Activated CD4-positive, alpha-beta memory T cell treated with anti-CD3 and anti-CD28 coated beads, Interleukin-2, amount 10 ng/mL, durations not matched to agents 7 days and 5 days (primary cell): ENCODE data around the gene CACNA2D3. TPM values are rescaled to one million over a fixed set of nuclear protein-coding genes. Genes with fewer than 3 reads are reported as not detected.

ENCODE experiments used
- CTCF ChIA-PET: fragments of 350-600 bp; sonication (Branson Sonifier 250); formaldehyde crosslinking; loops from one replicate; lab custom pipeline; 2021; ENCODE audit warnings: antibody characterized with exemption, inconsistent platforms; lab: Charles Lee
- POLR2A ChIA-PET: fragments of 350-600 bp; sonication (Branson Sonifier 250); formaldehyde crosslinking; loops from one replicate; lab custom pipeline; 2021; ENCODE audit warnings: antibody characterized with exemption; lab: Charles Lee
- DNase-seq: peaks from one replicate; pipeline ENCODE4 v3.0.0-alpha.2; 2020
- H3K27ac Mint-ChIP-seq: one replicate; pipeline ENCODE4 v1.8.0; 2021; ENCODE audit warnings: mild to moderate bottlenecking, mixed read lengths
- H3K27me3 Mint-ChIP-seq: one replicate; pipeline ENCODE4 v1.8.0; 2021; ENCODE audit warnings: mixed read lengths
- H3K36me3 Mint-ChIP-seq: one replicate; pipeline ENCODE4 v1.8.0; 2021; ENCODE audit warnings: low read depth, mixed read lengths
- H3K4me1 Mint-ChIP-seq: one replicate; pipeline ENCODE4 v1.8.0; 2021; ENCODE audit warnings: mixed read lengths
- H3K4me3 Mint-ChIP-seq: one replicate; pipeline ENCODE4 v1.8.0; 2021; ENCODE audit warnings: mild to moderate bottlenecking, mixed read lengths
- H3K9me3 Mint-ChIP-seq: one replicate; pipeline ENCODE4 v1.8.0; 2021; ENCODE audit warnings: mixed read lengths
- total RNA-seq, 2 experiments: library from RNA; stranded (reverse); gene quantifications; one replicate each; pipeline ENCODE4 v1.2.3, GENCODE V29; 2021

The CACNA2D3 gene
- total RNA-seq, 2 experiments from 2014 or later = not detected

GRCh38 chr3:54191220-54191619 is 68.9 kb downstream of the CACNA2D3 start:
- no peak for DNase-seq
- POLR2A ChIA-PET = no interaction called here
- H3K27me3 Mint-ChIP-seq = no peaks in the 10 kb centered on the region
- no peaks in the 10 kb centered on the region for H3K4me1 Mint-ChIP-seq
- H3K9me3 Mint-ChIP-seq = peaks cover 6% of the 10 kb centered on the region
- no peak overlapping the region for H3K27ac Mint-ChIP-seq
- H3K36me3 Mint-ChIP-seq = no peaks in the 10 kb centered on the region
- H3K4me3 Mint-ChIP-seq = no peak overlapping the region
- CTCF ChIA-PET = interaction anchor here (0.6 kb wide), 1 partner anchor 252 kb away, joined by 3 read pairs; no protein-coding TSS in a partner anchor

- Mint-ChIP-seq H3K27me3 (no peaks in the 10 kb centered on the region), H3K27ac (no peak overlapping the region), H3K4me3 (no peak overlapping the region), H3K36me3 (no peaks in the 10 kb centered on the region), H3K4me1 (no peaks in the 10 kb centered on the region), H3K9me3 (peaks cover 5% of the 10 kb centered on the region)
- ChIA-PET CTCF (interaction anchor here (0.7 kb wide), 1 partner anchor 30 kb away, joined by 4 read pairs; no protein-coding TSS in a partner anchor), POLR2A (no interaction called here)
- DNase-seq = no peak
Measured at GRCh38 chr3:54192026-54192425, 69.7 kb downstream of the CACNA2D3 start.

- H3K4me1 Mint-ChIP-seq = no peaks in the 10 kb centered on the region
- ChIA-PET CTCF (no interaction called here), POLR2A (no interaction called here)
- H3K27me3 Mint-ChIP-seq = no peaks in the 10 kb centered on the region
- H3K4me3 Mint-ChIP-seq = no peak overlapping the region
- H3K27ac Mint-ChIP-seq = no peak overlapping the region
- H3K36me3 Mint-ChIP-seq = no peaks in the 10 kb centered on the region
- DNase-seq = no peak
- H3K9me3 Mint-ChIP-seq = no peaks in the 10 kb centered on the region
Measured at GRCh38 chr3:54193093-54193492, 70.7 kb downstream of the CACNA2D3 start.

- Mint-ChIP-seq H3K27me3 (no peaks in the 10 kb centered on the region), H3K9me3 (no peaks in the 10 kb centered on the region), H3K4me1 (no peaks in the 10 kb centered on the region), H3K4me3 (no peak overlapping the region), H3K27ac (no peak overlapping the region), H3K36me3 (no peaks in the 10 kb centered on the region)
- no peak for DNase-seq
- ChIA-PET POLR2A (no interaction called here), CTCF (no interaction called here)
Measured at GRCh38 chr3:54196360-54196991, 74.1 kb downstream of the CACNA2D3 start.

- no peak overlapping the region for H3K27ac Mint-ChIP-seq
- H3K36me3 Mint-ChIP-seq = no peaks in the 10 kb centered on the region
- no peaks in the 10 kb centered on the region for H3K4me1 Mint-ChIP-seq
- H3K9me3 Mint-ChIP-seq = no peaks in the 10 kb centered on the region
- no peaks in the 10 kb centered on the region for H3K27me3 Mint-ChIP-seq
- no peak for DNase-seq
- CTCF ChIA-PET = no interaction called here
- no peak overlapping the region for H3K4me3 Mint-ChIP-seq
- POLR2A ChIA-PET = no interaction called here
Measured at GRCh38 chr3:54197509-54197908, 75.2 kb downstream of the CACNA2D3 start.

- H3K4me1 Mint-ChIP-seq = no peaks in the 10 kb centered on the region
- no peak overlapping the region for H3K4me3 Mint-ChIP-seq
- ChIA-PET POLR2A (no interaction called here), CTCF (no interaction called here)
- H3K9me3 Mint-ChIP-seq = no peaks in the 10 kb centered on the region
- H3K27ac Mint-ChIP-seq = no peak overlapping the region
- H3K36me3 Mint-ChIP-seq = no peaks in the 10 kb centered on the region
- DNase-seq = no peak
- no peaks in the 10 kb centered on the region for H3K27me3 Mint-ChIP-seq
Measured at GRCh38 chr3:54198556-54198955, 76.2 kb downstream of the CACNA2D3 start.

GRCh38 chr3:54202054-54202453 is 79.7 kb downstream of the CACNA2D3 start:
- no peaks in the 10 kb centered on the region for H3K27me3 Mint-ChIP-seq
- no peaks in the 10 kb centered on the region for H3K4me1 Mint-ChIP-seq

GRCh38 chr3:54202651-54203248 is 80.4 kb downstream of the CACNA2D3 start:
- Mint-ChIP-seq H3K4me3 (no peak overlapping the region), H3K27me3 (no peaks in the 10 kb centered on the region), H3K9me3 (no peaks in the 10 kb centered on the region), H3K27ac (no peak overlapping the region), H3K36me3 (no peaks in the 10 kb centered on the region), H3K4me1 (no peaks in the 10 kb centered on the region)
- DNase-seq = no peak
- ChIA-PET CTCF (no interaction called here), POLR2A (no interaction called here)

More at GRCh38 chr3:54202054-54202453, 79.7 kb downstream of the CACNA2D3 start:
- Mint-ChIP-seq H3K9me3 (no peaks in the 10 kb centered on the region), H3K27ac (no peak overlapping the region), H3K4me3 (no peak overlapping the region), H3K36me3 (no peaks in the 10 kb centered on the region)
- DNase-seq = no peak
- CTCF ChIA-PET = no interaction called here
- POLR2A ChIA-PET = no interaction called here

- H3K4me1 Mint-ChIP-seq = no peaks in the 10 kb centered on the region
- no peaks in the 10 kb centered on the region for H3K9me3 Mint-ChIP-seq
- ChIA-PET POLR2A (no interaction called here), CTCF (no interaction called here)
- no peak overlapping the region for H3K27ac Mint-ChIP-seq
- H3K4me3 Mint-ChIP-seq = no peak overlapping the region
- DNase-seq = no peak
- no peaks in the 10 kb centered on the region for H3K27me3 Mint-ChIP-seq
- H3K36me3 Mint-ChIP-seq = no peaks in the 10 kb centered on the region
Measured at GRCh38 chr3:54206874-54207273, 84.5 kb downstream of the CACNA2D3 start.

- CTCF ChIA-PET = no interaction called here
- Mint-ChIP-seq H3K9me3 (no peaks in the 10 kb centered on the region), H3K4me1 (no peaks in the 10 kb centered on the region), H3K4me3 (no peak overlapping the region), H3K36me3 (no peaks in the 10 kb centered on the region), H3K27me3 (no peaks in the 10 kb centered on the region), H3K27ac (no peak overlapping the region)
- POLR2A ChIA-PET = no interaction called here
- no peak for DNase-seq
Measured at GRCh38 chr3:54211097-54211496, 88.7 kb downstream of the CACNA2D3 start.

- ChIA-PET CTCF (no interaction called here), POLR2A (no interaction called here)
- no peak overlapping the region for H3K4me3 Mint-ChIP-seq
- H3K4me1 Mint-ChIP-seq = no peaks in the 10 kb centered on the region
- no peaks in the 10 kb centered on the region for H3K9me3 Mint-ChIP-seq
- no peak overlapping the region for H3K27ac Mint-ChIP-seq
- no peaks in the 10 kb centered on the region for H3K27me3 Mint-ChIP-seq
- DNase-seq = no peak
- H3K36me3 Mint-ChIP-seq = no peaks in the 10 kb centered on the region
Measured at GRCh38 chr3:54212723-54213122, 90.4 kb downstream of the CACNA2D3 start.

GRCh38 chr3:54213907-54214306 is 91.6 kb downstream of the CACNA2D3 start:
- POLR2A ChIA-PET = no interaction called here
- Mint-ChIP-seq H3K27me3 (no peaks in the 10 kb centered on the region), H3K9me3 (no peaks in the 10 kb centered on the region), H3K4me3 (no peak overlapping the region), H3K4me1 (no peaks in the 10 kb centered on the region), H3K27ac (no peak overlapping the region), H3K36me3 (no peaks in the 10 kb centered on the region)
- no peak for DNase-seq
- CTCF ChIA-PET = no interaction called here

GRCh38 chr3:54214845-54215244 is 92.5 kb downstream of the CACNA2D3 start:
- no peak overlapping the region for H3K4me3 Mint-ChIP-seq
- H3K4me1 Mint-ChIP-seq = no peaks in the 10 kb centered on the region
- H3K36me3 Mint-ChIP-seq = no peaks in the 10 kb centered on the region
- H3K27me3 Mint-ChIP-seq = no peaks in the 10 kb centered on the region
- CTCF ChIA-PET = no interaction called here
- POLR2A ChIA-PET = no interaction called here
- no peak for DNase-seq
- no peak overlapping the region for H3K27ac Mint-ChIP-seq
- H3K9me3 Mint-ChIP-seq = no peaks in the 10 kb centered on the region

- Mint-ChIP-seq H3K4me3 (no peak overlapping the region), H3K4me1 (no peaks in the 10 kb centered on the region)
- POLR2A ChIA-PET = no interaction called here
Measured at GRCh38 chr3:54215521-54215920, 93.2 kb downstream of the CACNA2D3 start.

More at GRCh38 chr3:54215521-54215920, 93.2 kb downstream of the CACNA2D3 start:
- Mint-ChIP-seq H3K9me3 (no peaks in the 10 kb centered on the region), H3K27ac (no peak overlapping the region), H3K27me3 (no peaks in the 10 kb centered on the region), H3K36me3 (no peaks in the 10 kb centered on the region)
- DNase-seq = no peak
- CTCF ChIA-PET = no interaction called here
